HG03280 (cell line): ENCODE measurements around the gene SMYD3.
"Not testable (repeated sequence)": the region's sequence is repeated elsewhere in the genome, so short reads cannot be mapped to it uniquely, and the experiment has no call there.

ENCODE experiments used
- ATAC-seq: cut with Tn5 transposase; IDR thresholded peaks from one replicate; pipeline ENCODE4 v1.9.1; 2021; ENCODE audit warnings: mild to moderate bottlenecking, moderate library complexity; ENCODE audit not compliant: unreplicated experiment

Gene SMYD3

DNA sequence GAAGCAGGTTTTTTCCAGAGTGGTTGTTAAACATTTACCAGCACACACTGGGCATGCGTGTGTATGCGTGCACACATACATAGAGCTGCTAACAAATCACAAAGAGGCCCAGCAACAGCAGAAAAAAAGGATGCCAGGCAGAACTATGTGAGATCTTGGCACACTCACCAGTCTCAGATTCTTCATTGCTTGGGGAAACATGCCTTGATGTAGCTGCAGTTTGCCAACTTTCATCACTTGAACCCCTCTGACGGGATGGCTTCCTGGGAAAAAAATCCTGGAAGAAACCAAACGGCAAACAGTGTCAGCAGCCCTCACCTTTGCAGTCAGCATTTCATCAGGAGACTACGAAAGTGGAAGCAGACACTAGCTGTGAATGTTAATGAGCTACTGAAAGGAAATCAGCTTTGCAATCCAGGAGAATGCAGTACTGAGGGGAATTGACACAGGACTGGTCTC, 743.2 kb downstream of the SMYD3 start:
- ATAC-seq, result no peak

DNA sequence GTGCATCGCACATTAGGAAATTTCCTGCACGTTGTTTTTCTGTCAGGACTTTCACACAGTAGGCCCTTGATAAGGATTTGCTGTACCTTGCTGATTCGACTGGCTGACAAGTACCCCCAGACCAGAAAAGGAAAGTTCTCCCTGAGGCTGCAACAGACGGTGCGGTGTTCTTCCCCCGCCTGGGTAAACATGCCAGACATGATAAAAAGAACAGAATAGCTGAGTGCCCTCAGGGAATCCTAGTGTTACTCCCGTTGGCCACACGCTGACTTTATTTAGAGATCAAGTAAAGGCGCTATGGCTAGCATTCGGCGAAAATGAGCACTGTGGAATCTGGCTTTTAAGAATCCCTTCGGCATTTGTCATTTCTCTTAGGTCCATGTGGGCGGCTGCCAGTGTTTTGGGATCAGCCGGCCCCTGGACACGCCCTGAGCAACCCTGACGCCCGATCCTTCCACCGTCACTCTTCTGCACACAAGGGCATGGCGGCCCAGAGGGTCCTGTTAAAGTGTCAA, 744.6 kb downstream of the SMYD3 start:
- no peak for ATAC-seq

DNA sequence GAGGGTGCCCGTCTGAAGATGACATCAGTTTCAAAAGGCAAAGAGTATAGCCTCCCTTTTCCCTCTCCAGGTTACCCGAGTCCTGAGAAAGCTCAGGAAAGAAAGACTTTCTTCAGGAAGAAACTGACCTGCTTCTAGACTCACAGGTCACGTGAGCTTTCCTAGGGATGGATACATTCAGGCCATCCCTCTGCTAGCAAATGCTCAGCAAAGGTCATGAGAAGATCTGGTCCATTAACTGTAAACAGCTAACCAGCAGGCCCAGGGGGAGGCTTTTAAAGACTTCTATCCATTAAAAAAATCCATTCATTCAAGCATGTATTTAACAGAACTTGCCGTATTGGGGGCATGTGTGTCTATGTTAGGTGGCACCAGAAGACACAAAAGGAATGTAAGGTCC, 746.8 kb downstream of the SMYD3 start:
- ATAC-seq, result no peak

DNA sequence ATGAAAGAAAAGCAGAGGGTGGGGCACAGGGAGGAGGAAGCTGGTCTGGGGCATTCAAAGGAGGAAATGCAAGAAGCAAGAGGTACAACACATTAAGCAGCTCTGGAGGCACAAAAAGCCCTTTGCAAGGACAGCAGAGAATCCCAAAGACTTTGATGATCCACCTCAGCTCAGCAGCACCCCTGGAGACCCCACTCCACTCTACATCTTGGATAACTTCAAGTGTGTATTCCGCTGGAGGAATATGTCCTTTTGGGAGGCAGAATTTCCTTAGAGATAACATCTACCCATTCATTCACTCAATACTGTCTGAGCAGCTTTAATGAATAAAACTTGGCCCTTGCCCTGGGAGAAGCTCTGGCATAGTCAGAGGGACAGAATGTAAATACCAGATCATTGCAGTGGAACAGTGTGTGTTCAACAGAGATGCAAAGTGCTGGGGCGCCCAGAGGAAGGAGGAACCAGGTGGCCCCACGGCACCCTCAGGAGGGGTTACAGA, 752.6 kb downstream of the SMYD3 start:
- no peak for ATAC-seq

DNA sequence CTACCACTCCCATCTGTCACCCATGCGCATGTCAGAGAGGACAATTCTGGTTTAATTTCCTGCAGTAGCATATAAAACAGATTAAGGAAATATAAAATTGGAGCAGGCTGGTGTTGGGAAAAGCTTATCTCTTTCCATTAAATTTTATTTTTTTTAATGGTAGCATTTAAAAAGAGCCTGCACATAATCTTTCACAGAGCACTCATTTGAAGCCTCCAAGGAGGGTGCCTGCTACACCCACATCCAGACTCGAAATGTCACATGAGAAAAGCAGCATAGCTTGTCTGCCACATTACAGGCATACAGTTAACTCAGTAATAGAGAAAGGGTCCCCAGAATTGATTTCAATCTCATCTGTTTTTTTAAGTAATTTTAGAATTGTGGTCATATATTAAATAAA, 753.3 kb downstream of the SMYD3 start:
- ATAC-seq, result no peak

DNA sequence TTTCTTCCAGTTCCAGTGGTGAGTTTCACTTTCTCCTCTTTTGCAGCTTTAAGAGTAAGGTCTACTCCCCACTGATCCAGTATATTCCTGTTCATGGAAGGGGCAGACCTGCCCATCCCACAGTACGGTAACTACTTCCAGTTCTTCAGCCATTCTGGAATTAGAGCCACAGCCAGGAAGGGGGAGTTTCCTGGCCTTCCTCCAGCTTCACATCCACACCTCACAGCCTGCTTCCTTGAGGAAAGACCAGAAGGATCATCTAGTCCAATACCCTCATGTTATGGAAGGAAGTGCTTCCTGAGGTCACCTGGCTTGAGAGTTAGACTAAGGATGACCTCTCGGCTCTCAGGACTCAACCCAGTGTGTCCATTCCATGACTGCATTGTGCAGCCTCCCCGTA, 754.5 kb downstream of the SMYD3 start:
- no peak for ATAC-seq

DNA sequence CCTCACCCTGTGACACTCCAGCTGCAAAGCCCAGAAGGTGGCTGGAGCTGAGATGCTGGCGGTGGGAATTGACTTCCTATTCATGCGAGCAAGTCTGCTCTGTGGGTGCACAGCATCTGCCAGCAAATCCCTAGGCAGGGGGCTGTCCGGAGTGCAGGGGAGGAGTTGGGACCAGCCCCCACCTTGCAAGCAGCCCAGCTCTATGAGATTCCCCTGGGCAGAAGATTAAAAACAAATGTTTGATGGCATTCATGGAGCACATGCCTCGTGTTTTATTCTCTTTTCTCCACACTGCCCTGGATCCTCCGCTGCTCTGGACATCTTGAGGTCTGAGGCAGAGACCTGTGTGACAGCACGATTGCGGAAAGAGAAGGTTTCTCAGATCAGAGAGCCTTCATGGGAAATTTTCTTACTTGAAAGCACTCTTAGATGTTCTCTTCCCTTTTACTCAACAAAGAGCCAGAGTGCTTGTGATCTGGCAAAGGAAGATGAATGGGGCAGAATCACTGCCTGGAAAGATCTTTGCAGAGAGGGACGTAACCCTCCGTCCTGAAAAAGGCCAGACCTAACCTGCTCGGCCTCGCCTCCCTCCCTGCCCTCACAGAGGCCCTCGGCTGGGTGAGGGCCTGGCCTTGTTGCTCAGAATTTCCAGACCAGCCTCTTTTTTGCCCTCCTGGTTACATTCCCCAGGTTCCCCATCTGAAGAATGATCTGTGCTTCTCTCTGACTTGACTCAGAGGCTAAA, 755.2 kb downstream of the SMYD3 start:
- ATAC-seq, result no peak

DNA sequence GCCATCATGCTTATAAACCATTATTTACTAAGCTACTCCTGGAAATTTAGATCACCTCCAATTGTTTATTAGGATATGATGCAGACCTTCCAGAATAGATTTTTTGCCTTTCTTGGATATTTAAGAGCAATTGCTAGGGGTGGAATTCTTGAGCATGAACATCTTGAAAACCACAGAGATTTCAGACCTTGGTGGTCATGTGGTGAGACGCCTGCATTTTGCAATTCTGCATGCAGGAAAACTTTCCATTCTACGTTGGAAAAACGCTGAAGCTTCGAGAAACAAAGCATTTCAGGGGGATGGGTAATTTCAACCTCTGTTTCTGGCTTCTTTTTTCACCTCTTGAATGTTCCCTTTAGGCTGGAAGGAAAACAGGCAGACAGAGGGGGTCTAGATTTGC, 756.0 kb downstream of the SMYD3 start:
- ATAC-seq, result no peak

DNA sequence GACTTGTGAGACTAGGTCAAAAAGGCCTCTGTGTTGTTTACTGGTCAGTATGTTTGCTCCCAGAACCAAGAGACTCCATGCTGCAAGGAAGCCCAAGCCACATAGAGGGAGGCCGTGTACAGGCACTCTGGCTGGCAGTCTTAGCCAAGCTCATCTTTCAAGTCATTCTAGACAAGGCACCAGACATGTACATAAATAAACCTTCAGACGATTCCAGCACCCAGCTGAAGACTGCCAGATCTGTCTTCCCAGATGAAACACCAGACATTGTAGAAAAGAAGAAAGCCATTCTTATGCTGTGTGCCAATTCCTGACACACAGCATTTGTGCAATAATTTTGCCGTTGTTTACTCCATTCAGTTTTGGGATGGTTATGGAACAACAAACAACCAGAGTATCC, 756.8 kb downstream of the SMYD3 start:
- ATAC-seq, result no peak

DNA sequence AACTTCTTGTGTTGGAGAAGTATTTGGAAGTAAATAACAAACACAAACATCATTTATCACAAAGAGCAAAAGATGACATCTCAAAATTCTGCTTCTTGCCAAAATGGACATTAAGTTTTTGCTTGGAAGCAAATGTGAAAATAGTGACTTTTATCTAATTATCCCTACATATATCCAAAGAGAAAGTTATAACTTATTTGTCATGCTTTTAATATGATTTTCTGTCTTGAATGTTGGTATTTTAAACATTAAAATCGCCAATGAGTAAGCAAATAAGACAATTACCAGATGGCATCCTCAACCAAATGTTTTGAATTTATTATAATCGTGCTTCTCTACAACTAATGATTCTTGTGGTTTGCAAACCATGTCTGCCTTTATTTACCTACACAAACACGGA, 758.0 kb downstream of the SMYD3 start:
- ATAC-seq, result no peak

DNA sequence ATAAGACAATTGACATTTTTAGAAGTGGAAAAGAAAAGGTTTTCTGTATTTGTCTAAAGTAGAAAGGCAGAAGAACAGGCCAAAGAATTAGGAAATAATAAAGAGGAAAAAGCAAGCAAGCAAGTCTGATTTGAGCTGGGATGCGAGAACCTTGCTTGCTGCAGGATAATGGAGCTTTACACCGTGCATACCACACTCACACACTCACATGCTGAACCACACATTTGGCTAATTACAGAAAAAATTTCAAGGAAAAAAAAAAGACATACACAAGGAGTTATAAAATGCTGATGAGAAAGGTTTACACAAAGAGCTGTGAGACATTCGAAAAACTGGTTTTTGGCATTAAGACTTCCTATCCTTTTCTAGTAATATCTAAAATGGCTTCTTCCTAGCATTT, 758.4 kb downstream of the SMYD3 start:
- ATAC-seq, result no peak

DNA sequence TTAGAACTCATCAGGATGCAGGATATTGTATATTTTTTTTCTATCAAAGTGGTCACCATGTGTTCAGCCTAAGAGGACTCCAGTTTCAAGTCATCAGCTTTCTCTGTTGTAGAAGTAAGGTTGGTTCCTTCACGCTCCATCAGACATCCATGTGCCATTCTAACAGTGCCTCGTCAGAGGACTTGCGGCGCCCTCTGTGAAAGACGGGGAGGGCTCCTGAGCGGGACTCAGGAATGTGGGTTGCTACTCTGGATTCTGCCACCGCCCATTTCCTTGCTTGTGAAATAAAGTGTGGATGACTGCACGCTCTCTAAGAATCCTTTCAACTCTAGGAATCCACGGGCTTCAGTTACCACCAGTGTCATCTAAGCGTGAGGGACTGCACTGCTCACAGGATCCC, 758.8 kb downstream of the SMYD3 start:
- no peak for ATAC-seq

DNA sequence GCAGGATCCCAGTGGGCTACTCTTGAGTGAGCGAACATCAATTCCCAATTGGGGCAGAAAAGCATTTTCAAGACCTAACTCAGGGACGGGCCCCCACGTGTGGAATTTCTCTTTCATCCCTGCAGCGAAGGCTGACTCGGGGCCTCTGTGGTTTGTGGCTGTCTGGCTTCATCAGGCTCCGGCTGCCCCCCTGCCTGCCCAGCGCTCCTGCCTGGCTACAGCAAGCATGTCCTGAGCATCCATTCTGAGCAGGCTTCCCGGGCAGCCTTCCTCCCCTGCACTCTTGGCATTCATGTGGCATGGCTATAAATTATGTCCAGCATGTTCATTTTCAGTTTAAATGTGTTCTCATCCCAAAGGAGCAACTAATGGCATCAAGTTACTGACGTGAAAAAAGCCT, 764.2 kb downstream of the SMYD3 start:
- no peak for ATAC-seq

DNA sequence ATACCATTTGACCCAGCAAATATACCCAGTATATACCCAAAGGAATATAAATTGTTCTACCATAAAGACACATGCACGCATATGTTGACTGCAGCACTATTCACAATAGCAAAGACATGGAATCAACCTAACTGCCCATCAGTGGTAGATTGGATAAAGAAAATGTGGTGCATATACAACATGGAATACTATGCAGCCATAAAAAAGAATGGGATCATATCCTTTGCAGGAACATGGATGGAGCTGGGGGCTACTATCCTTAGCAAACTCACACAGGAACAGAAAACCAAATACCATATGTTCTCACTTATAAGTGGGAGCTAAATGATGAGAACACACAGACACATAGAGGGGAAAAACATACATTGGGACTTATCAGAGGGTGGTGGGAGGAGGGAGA, 766.7 kb downstream of the SMYD3 start:
- not testable (repeated sequence) for ATAC-seq

DNA sequence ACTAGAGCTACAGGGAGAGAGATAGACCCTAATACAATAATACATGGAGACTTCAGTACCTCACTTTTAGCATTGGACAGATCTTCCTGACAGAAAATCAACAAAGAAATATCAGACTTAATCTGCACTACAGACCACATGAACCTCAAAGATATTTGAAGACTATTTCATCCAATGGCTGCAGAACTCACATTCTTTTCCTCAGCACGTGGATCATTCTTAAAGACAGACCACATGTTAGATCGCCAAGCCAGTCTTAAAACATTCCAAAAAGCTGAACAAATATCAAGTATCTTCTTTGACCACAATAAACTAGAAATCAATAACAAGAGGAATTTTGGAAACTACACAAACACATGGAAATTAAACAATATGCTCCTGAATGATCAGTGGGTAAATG, 776.3 kb downstream of the SMYD3 start:
- ATAC-seq, result no peak

DNA sequence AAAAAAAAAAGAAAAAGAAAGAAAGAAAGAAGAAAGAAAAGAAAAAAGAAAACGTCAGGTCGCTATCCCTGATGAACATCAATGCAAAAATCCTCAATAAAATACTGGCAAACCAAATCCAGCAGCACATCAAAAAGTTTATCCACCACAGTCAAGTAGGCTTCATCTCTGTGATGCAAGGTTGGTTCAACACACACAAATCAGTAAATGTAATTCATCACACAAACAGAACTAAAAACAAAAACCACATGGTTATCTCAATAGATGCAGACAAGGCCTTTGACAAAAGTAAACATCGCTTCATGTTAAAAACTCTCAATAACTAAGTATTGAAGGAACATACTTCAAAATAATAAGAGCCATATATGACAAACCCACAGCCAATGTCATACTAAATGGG, 779.0 kb downstream of the SMYD3 start:
- ATAC-seq, result not testable (repeated sequence)

DNA sequence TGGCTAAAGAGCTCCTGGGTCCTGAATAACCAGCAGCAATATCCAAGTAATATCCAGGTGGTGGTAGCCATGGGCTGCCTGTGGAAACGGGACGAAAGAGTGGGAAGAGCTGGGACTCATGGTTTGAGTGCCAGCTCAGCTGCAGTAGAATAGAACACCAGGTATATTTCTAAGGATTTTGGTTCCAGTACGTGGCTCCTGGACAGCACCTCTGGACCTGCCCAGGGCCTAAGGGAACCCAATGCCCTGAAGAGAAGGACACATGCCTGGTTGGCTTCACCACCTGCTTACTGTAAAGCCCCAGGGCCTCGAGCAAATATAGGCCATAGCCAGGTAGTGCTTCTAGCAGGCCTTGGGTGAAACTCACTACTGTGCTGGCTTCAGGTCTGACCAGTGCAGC, 785.6 kb downstream of the SMYD3 start:
- no peak for ATAC-seq

DNA sequence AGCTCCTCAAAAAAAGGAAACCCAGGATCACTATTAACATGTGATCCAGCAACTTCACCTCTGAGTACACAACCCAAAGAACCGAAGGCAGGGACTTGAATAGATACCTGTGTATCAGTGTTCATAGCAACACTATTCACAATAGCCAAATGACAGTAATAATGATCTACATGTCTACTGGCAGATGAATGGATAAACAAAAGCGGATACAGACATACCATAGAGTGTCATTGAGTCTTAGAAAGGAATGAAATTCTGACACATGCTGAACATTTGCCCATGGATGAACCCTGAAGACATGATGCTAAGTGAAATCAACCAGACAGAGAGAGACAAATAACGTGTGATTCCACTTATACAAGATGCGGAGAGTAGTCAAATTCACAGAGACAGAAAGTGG, 788.1 kb downstream of the SMYD3 start:
- no peak for ATAC-seq

DNA sequence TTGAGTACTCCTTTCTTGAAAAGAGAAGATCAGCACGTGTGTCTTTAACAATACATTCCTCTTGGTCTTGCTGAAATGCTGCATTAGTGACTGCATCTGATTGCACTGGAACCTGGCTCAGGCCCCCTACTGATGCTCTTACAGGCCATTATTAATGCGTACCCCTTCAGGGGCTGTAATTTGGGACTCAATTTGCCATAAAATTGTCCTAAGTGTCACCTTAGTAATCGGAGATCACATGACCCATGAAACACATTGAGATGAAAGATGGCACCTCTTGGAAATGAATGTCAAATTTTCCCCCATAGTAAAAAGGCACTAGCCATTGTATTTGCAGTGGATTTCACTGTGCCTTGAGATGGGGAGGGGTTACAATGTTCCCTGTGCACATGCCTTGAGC, 789.0 kb downstream of the SMYD3 start:
- ATAC-seq, result no peak

DNA sequence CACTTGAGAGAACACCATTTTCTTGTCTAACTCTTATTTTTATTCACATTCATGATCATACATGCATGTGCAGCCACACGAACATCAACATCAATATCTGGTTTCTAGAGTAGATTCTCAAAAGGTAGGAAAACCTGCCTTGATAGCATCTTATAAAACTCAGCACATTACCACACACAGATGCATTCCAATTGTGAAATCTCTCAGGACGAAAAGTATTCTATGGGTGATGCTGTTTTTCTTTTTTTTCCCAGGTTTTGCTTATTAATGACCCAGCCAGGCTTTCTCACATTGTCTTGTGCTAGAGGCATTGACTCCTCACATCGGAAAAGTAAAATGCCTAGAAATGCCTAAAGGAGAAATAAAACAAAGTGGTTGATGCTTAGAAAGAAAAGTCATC, 789.5 kb downstream of the SMYD3 start:
- ATAC-seq, result no peak

DNA sequence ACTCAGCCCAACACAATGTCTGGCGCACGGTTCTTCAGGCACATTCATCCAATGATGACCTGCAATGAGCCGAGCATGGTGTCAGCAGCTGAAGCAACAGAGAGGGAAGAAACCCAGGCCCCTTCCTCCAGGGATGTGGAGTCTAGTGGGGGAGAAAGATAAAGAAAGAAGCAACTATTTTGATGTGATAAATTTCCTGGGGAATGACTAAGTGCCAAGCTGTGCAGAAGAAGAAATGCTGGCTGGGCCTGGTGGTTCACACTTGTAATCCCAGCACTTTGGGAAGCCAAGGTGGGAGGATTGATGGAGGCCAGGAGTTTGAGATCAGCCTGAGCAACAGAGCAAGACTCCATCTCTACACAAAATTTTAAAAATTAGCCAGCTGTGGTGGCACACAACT, 790.5 kb downstream of the SMYD3 start:
- ATAC-seq, result no peak

DNA sequence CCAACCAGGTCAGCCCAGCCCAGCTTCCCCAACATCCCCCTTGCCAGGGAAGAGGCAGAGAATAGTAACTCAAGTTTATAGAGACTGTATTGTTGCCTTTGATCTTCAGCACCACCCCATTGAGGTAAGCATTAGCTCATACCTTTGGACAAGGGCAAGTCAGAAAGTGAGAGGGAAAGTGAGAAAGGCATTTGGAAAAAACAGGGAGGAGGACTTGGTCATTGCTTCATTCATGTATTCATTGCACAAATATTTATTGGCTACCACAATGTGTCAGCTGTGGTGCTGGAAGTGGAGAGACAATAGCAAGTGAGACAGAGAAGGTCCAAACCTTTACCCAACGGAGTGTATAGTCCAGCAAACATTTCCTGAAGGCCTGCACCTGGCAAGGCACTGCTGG, 791.1 kb downstream of the SMYD3 start:
- ATAC-seq, result no peak

DNA sequence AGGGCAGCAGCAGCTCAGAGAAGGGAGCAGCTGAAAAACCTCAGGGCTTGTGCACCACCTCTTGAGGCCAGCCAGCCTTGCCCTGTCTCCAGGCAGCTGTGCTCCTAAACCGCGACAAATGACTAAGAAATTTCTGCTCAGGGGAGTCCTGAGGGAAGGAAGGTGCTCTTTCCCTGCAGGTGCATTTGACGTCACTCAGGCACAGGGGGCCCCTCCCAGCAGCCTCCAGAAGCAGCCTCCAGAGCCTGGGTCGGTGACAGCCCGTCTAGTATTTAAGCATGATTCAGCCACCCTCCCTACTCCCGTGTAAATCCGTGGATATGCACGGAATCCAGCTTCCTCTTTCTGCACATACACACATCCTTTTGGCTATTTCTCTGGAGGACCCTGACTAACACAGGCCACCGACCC, 791.8 kb downstream of the SMYD3 start:
- ATAC-seq, result no peak
